Astrocyte of the spinal cord (primary cell): ENCODE results near the gene GMNC.

Experiments used
- DNase-seq: peaks from one replicate; pipeline ENCODE4 v3.0.0; 2011; ENCODE audit warnings: low read depth, low spot score
- H3K4me3 ChIP-seq: 2 replicates; pipeline ENCODE4 v1.5.1; 2011; ENCODE audit warnings: low read depth, mild to moderate bottlenecking, low read length, moderate library complexity
- in situ Hi-C: cut with HindIII; loops from 2 replicates; pipeline ENCODE4 v1.10.0; 2017; ENCODE audit warnings: low sequenced_read_pairs
- TF ChIP-seq, protein P1 (sequence below): IDR thresholded peaks from 2 replicates; pipeline ENCODE4 v1.5.1; 2012; ENCODE audit warnings: low read depth, mild to moderate bottlenecking, low read length, inconsistent platforms

Gene GMNC, protein sequence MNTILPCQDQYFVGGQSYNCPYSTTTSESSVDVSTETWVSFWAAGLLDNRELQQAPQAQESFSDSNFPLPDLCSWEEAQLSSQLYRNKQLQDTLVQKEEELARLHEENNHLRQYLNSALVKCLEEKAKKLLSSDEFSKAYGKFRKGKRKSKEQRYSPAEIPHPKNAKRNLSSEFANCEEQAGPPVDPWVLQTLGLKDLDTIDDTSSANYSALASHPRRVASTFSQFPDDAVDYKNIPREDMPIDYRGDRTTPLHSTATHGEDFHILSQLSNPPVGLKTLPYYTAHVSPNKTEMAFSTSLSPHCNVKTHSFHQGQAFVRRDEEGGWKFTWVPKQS

GRCh38 chr3:190862209-190863118 lies at the start of gene GMNC:
GMNC (minus strand) TSS chr3:190862694; CDS start chr3:190862615, 79 bp downstream.
- peak; percentile 81 for DNase-seq
- H3K4me3 ChIP-seq: peak within 1 kb of the TSS; percentile 57
- TF ChIP-seq, protein P1, sequence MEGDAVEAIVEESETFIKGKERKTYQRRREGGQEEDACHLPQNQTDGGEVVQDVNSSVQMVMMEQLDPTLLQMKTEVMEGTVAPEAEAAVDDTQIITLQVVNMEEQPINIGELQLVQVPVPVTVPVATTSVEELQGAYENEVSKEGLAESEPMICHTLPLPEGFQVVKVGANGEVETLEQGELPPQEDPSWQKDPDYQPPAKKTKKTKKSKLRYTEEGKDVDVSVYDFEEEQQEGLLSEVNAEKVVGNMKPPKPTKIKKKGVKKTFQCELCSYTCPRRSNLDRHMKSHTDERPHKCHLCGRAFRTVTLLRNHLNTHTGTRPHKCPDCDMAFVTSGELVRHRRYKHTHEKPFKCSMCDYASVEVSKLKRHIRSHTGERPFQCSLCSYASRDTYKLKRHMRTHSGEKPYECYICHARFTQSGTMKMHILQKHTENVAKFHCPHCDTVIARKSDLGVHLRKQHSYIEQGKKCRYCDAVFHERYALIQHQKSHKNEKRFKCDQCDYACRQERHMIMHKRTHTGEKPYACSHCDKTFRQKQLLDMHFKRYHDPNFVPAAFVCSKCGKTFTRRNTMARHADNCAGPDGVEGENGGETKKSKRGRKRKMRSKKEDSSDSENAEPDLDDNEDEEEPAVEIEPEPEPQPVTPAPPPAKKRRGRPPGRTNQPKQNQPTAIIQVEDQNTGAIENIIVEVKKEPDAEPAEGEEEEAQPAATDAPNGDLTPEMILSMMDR: no peak
- in situ Hi-C loops: no loop called here

DNA sequence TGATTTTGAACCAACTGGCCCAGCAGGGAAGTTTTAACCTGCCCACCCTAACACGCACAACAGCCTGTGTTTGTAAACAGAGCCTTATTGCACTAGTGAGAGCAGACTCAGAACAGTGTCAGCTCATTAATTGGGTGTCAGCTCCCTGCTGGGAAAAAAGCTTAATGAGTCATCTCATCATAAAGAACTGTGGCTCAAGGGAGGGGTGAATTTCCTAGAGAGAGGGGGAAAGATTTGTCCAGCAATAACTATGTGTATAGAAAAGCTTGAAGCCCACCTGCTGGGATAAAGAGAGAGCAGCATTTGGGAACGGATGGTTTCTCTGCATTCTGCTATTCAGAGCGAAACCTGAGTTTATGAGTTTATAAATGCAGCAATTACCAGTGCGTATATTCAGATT lies 48.9 kb upstream of the GMNC start:
- TF ChIP-seq, protein P1: no peak
- in situ Hi-C loops: no loop called here
- no peak overlapping the region for H3K4me3 ChIP-seq
- no peak for DNase-seq

GRCh38 chr3:190909908-190910307 lies 47.4 kb upstream of the GMNC start:
- no peak for DNase-seq
- in situ Hi-C loops: no loop called here
- TF ChIP-seq, protein P1: no peak
- H3K4me3 ChIP-seq: no peak overlapping the region

GRCh38 chr3:190903156-190903555 lies 40.7 kb upstream of the GMNC start:
- DNase-seq: no peak
- in situ Hi-C loops: no loop called here
- no peak overlapping the region for H3K4me3 ChIP-seq
- TF ChIP-seq, protein P1: no peak

- no peak for DNase-seq
- no peak overlapping the region for H3K4me3 ChIP-seq
- in situ Hi-C loops: no loop called here
- TF ChIP-seq, protein P1: no peak
These were observed 39.8 kb upstream of the GMNC start for GRCh38 chr3:190902292-190902691.

DNA sequence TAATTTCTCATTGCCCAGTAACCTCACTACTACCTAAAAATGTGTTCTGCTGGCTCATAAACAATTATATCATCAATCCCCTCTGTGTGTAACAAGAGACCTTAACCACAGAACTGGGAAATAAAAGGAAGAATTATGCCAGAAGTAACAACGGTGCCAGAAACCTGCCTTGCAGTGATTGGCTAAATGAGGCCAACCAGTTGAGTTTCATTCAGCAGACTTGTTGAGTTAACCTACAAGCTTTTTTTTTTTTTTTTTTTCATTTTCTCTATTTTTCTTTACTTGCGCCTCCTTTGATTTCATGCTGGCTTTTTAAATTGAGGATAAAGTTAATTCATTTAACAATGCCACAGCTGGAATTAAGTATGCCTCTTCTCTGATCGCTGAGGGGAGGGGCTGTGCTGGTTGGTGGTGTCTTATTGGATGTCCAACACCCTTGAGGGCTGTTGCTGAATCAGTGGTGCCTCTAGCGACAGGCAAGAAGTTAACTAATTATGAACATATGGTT lies 30.0 kb upstream of the GMNC start:
- TF ChIP-seq, protein P1: no peak
- peak; percentile 78 for DNase-seq
- H3K4me3 ChIP-seq: no peak overlapping the region
- in situ Hi-C loops: no loop called here
